Esophagus (tissue), 2 donors: ENCODE measurements around the gene LINGO4. TPM values are rescaled to one million over a fixed set of nuclear protein-coding genes. Genes with fewer than 3 reads are reported as not detected.

Source experiments
- H3K27ac ChIP-seq, 2 donors: one replicate each; pipeline ENCODE4 v1.5.1; 2013; ENCODE audit warnings: low read depth in 2 of 2, mild to moderate bottlenecking in 2 of 2, inconsistent platforms in 1 of 2, low read length in 1 of 2, moderate library complexity in 1 of 2
- H3K27me3 ChIP-seq, 2 donors: one replicate each; pipeline ENCODE4 v1.6.1; 2013; ENCODE audit warnings: low read length in 2 of 2, control low read depth in 1 of 2, mild to moderate bottlenecking in 1 of 2; ENCODE audit not compliant: insufficient read depth in 2 of 2, control insufficient read depth in 1 of 2
- H3K36me3 ChIP-seq, 2 donors: one replicate each; pipeline ENCODE4 v1.6.1; 2013; ENCODE audit warnings: low read length in 1 of 2; ENCODE audit not compliant: control insufficient read depth in 2 of 2, insufficient read depth in 2 of 2
- H3K4me1 ChIP-seq, 2 donors: one replicate each; pipeline ENCODE4 v1.6.1; 2013; ENCODE audit warnings: low read length in 1 of 2; ENCODE audit not compliant: control insufficient read depth in 2 of 2, insufficient read depth in 2 of 2
- H3K4me3 ChIP-seq, 2 donors: one replicate each; pipeline ENCODE4 v1.5.1; 2013; ENCODE audit warnings: low read length in 2 of 2, mild to moderate bottlenecking in 2 of 2, low read depth in 1 of 2, moderate library complexity in 1 of 2
- H3K9me3 ChIP-seq, 2 donors: one replicate each; pipeline ENCODE4 v1.6.1; 2013; ENCODE audit warnings: mild to moderate bottlenecking in 2 of 2, low read depth in 1 of 2, low read length in 1 of 2, moderate library complexity in 1 of 2; ENCODE audit not compliant: control insufficient read depth in 2 of 2, insufficient read depth in 1 of 2
- WGBS, 2 donors: extraction: QIAGEN DNeasy Blood & Tissue Kit; methylation state at CpG; one replicate each; pipeline ENCODE4 v1.1.7; 2013; 5-methylcytosine and 5-hydroxymethylcytosine counted together
- polyA plus RNA-seq, 2 donors: library from polyadenylated mRNA; stranded (reverse); fragments of 200-250 nt; gene quantifications; one replicate each; pipeline ENCODE4 v1.2.3, GENCODE V29; 2013
- donor health status: healthy with polysubstance abuse.
- donor health status: Bipolar disorder and iron deficiency.

LINGO4 gene
- polyA plus RNA-seq, 2 donors = 0.08 TPM; not detected in 1

- Histone ChIP-seq H3K4me3 (no peak overlapping the region), H3K36me3 (no peaks in the 10 kb centered on the region), H3K27ac (no peak overlapping the region), H3K27me3 (no peaks in the 10 kb centered on the region), H3K9me3 (no peaks in the 10 kb centered on the region), H3K4me1 (no peaks in the 10 kb centered on the region)
- 54 to 55% methylated on average over 8 of the region's 8 CpGs for WGBS, 2 donors
Observed at GRCh38 chr1:151809290-151809984, 4.2 kb upstream of the LINGO4 start.

GRCh38 chr1:151807766-151808165 lies 2.5 kb upstream of the LINGO4 start:
- Histone ChIP-seq H3K27me3 (no peaks in the 10 kb centered on the region), H3K36me3 (no peaks in the 10 kb centered on the region), H3K27ac (no peak overlapping the region), H3K9me3 (no peaks in the 10 kb centered on the region), H3K4me1 (no peaks in the 10 kb centered on the region), H3K4me3 (no peak overlapping the region)
- 57 to 75% methylated on average over 1 of the region's 1 CpG for WGBS, 2 donors

- H3K27ac ChIP-seq = no peak overlapping the region
- no peaks in the 10 kb centered on the region for H3K27me3 ChIP-seq
- no peaks in the 10 kb centered on the region for H3K4me1 ChIP-seq
- WGBS, 2 donors = 70 to 77% methylated on average over 5 of the region's 5 CpGs
- H3K9me3 ChIP-seq = no peaks in the 10 kb centered on the region
- no peak overlapping the region for H3K4me3 ChIP-seq
- no peaks in the 10 kb centered on the region for H3K36me3 ChIP-seq
Observed at GRCh38 chr1:151807131-151807530, 1.9 kb upstream of the LINGO4 start.

GRCh38 chr1:151806170-151806569 lies 951 bp upstream of the LINGO4 start:
- H3K9me3 ChIP-seq = no peaks in the 10 kb centered on the region
- no peak overlapping the region for H3K27ac ChIP-seq
- H3K4me3 ChIP-seq = no peak overlapping the region
- WGBS, 2 donors = 83 to 86% methylated on average over 7 of the region's 7 CpGs
- no peaks in the 10 kb centered on the region for H3K36me3 ChIP-seq
- no peaks in the 10 kb centered on the region for H3K27me3 ChIP-seq
- no peaks in the 10 kb centered on the region for H3K4me1 ChIP-seq

- 86 to 92% methylated on average over 3 of the region's 3 CpGs for WGBS, 2 donors
- H3K27ac ChIP-seq = no peak overlapping the region
- H3K4me3 ChIP-seq = no peak overlapping the region
- no peaks in the 10 kb centered on the region for H3K27me3 ChIP-seq
- H3K36me3 ChIP-seq = no peaks in the 10 kb centered on the region
- peaks cover 0 to 4% of the 10 kb centered on the region in 2 donors for H3K4me1 ChIP-seq
- no peaks in the 10 kb centered on the region for H3K9me3 ChIP-seq
Observed at GRCh38 chr1:151803915-151804314, 1.3 kb downstream of the LINGO4 start.

- H3K4me1 ChIP-seq = peaks cover 0 to 4% of the 10 kb centered on the region in 2 donors
- H3K9me3 ChIP-seq = no peaks in the 10 kb centered on the region
- H3K36me3 ChIP-seq = no peaks in the 10 kb centered on the region
- no peak overlapping the region for H3K27ac ChIP-seq
- H3K4me3 ChIP-seq = no peak overlapping the region
- no peaks in the 10 kb centered on the region for H3K27me3 ChIP-seq
Observed at GRCh38 chr1:151803164-151803563, 2.1 kb downstream of the LINGO4 start.

GRCh38 chr1:151802372-151802771 lies 2.8 kb downstream of the LINGO4 start:
- WGBS, 2 donors = 93 to 99% methylated on average over 5 of the region's 5 CpGs
- no peaks in the 10 kb centered on the region for H3K36me3 ChIP-seq

GRCh38 chr1:151801846-151802245 lies 3.4 kb downstream of the LINGO4 start:
- Histone ChIP-seq H3K4me3 (no peak overlapping the region), H3K4me1 (peaks cover 0 to 4% of the 10 kb centered on the region in 2 donors), H3K27ac (no peak overlapping the region), H3K9me3 (no peaks in the 10 kb centered on the region), H3K27me3 (no peaks in the 10 kb centered on the region), H3K36me3 (no peaks in the 10 kb centered on the region)
- 84 to 85% methylated on average over 7 of the region's 7 CpGs for WGBS, 2 donors

More at GRCh38 chr1:151802372-151802771, 2.8 kb downstream of the LINGO4 start:
- Histone ChIP-seq H3K27me3 (no peaks in the 10 kb centered on the region), H3K9me3 (no peaks in the 10 kb centered on the region), H3K27ac (no peak overlapping the region), H3K4me3 (no peak overlapping the region), H3K4me1 (peaks cover 0 to 4% of the 10 kb centered on the region in 2 donors)

GRCh38 chr1:151801310-151801820 lies 3.9 kb downstream of the LINGO4 start:
- Histone ChIP-seq H3K4me3 (no peak overlapping the region), H3K27me3 (no peaks in the 10 kb centered on the region), H3K4me1 (peaks cover 0 to 4% of the 10 kb centered on the region in 2 donors), H3K36me3 (no peaks in the 10 kb centered on the region), H3K9me3 (no peaks in the 10 kb centered on the region), H3K27ac (no peak overlapping the region)
- WGBS, 2 donors = 91 to 95% methylated on average over 12 of the region's 12 CpGs

- Histone ChIP-seq H3K4me3 (no peak overlapping the region), H3K27me3 (no peaks in the 10 kb centered on the region), H3K4me1 (peaks cover 0 to 4% of the 10 kb centered on the region in 2 donors), H3K9me3 (no peaks in the 10 kb centered on the region), H3K27ac (no peak overlapping the region), H3K36me3 (no peaks in the 10 kb centered on the region)
- 58 to 70% methylated on average over 8 of the region's 8 CpGs for WGBS, 2 donors
Observed at GRCh38 chr1:151800830-151801229, 4.4 kb downstream of the LINGO4 start.
